Effector CD4-positive, alpha-beta T cell (primary cell): ENCODE measurements around the gene IL7R.
"Not testable (repeated sequence)": the region's sequence is repeated elsewhere in the genome, so short reads cannot be mapped to it uniquely, and the experiment has no call there.

Experiments
- DNase-seq: peaks from one replicate; pipeline ENCODE4 v3.0.0-alpha.2; 2020

IL7R gene

DNA sequence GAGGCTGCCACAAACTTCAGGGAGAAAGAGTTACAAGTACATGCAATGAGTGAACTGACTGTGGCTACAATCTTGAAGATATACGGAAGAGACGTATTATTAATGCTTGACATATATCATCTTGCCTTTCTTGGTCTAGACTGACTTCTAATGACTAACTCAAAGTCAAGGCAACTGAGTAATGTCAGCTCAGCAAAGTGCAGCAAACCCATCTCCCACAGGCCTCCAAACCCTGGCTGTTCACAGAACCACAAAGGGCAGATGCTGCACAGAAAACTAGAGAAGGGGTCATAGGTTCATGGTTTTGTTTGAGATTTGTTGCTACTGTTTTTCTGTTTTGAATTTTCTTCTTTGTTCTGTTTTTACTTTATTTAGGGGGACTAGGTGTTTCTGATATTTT lies 21.0 kb downstream of the IL7R start:
- DNase-seq = no peak

GRCh38 chr5:35878079-35878478 lies 21.4 kb downstream of the IL7R start:
- DNase-seq = no peak

DNA sequence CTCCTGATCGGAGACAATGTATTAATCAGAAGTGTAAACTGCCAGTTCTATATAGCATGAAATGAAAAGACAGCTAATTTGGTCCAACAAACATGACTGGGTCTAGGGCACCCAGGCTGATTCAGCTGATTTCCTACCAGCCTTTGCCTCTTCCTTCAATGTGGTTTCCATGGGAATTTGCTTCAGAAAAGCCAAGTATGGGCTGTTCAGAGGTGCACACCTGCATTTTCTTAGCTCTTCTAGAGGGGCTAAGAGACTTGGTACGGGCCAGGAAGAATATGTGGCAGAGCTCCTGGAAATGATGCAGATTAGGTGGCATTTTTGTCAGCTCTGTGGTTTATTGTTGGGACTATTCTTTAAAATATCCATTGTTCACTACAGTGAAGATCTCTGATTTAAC lies 22.4 kb downstream of the IL7R start:
- DNase-seq = no peak

GRCh38 chr5:35879649-35880048 lies 23.0 kb downstream of the IL7R start:
- no peak for DNase-seq

DNA sequence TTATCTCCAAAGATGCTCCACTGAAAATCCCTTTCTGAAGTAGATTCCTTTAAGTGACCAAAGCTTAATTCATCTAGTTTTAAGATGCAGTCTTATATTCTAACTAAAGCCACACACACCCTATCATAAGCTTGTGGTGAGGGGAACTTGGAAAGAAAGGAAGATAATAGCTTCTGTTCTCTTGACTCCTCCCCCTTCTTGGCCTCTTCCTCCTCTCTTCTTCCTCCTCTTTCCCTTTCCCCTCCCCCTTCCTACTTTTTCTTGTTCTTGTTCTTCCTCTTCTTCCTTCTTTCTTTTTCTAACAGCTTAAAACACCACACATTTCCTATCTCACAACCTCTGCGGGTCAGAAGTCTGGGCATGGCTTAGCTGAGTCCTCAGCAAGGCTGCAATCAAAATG lies 23.5 kb downstream of the IL7R start:
- no peak for DNase-seq

DNA sequence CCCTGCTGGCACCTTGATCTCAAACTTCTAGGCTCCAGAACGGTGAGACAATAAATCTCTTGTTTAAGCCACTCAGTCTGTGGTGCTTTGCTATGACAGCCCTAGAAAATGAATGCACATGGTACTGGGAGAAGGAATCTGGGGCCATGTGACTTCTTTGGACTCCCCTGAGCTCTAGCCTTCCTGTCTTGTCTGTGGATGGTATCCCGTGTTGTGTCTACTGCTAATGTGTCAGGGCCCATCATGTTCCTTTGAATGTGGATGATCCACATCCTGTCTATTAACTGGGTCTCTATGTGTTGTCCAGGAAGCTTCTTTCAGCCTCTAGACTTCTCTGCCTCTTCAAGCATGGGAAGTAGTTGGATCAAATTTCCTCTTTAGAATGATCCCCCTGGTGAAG lies 25.1 kb downstream of the IL7R start:
- no peak for DNase-seq

GRCh38 chr5:35884191-35884769 lies 27.6 kb downstream of the IL7R start:
- DNase-seq = no peak

- no peak for DNase-seq
These were observed 28.1 kb downstream of the IL7R start for GRCh38 chr5:35884773-35885172.

GRCh38 chr5:35886381-35886780 lies 29.7 kb downstream of the IL7R start:
- no peak for DNase-seq

- no peak for DNase-seq
These were observed 30.8 kb downstream of the IL7R start for GRCh38 chr5:35887321-35888100.

- no peak for DNase-seq
These were observed 33.6 kb downstream of the IL7R start for GRCh38 chr5:35890021-35891020.

GRCh38 chr5:35892799-35893198 lies 36.1 kb downstream of the IL7R start:
- DNase-seq = not testable (repeated sequence)

DNA sequence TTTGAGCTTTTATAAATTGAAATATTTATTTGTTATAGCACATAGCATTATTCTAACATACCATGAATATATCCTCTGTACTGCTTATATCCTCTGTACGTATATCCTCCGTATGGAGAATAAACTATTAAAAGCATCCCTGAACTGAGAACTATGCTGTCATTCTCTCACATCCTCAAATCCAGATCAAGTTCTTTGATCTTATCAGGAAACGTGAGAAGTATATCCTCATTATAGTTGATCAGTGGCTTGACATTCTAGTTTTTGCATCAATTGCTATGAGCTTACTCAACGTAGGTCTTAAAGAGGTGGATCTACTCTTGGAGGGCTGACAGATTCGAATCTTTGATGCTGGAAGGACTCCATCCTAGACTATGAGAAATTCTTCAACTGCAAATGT lies 37.4 kb downstream of the IL7R start:
- no peak for DNase-seq

GRCh38 chr5:35898952-35899660 lies 42.4 kb downstream of the IL7R start:
- no peak for DNase-seq

GRCh38 chr5:35899800-35900199 lies 43.1 kb downstream of the IL7R start:
- DNase-seq = no peak

DNA sequence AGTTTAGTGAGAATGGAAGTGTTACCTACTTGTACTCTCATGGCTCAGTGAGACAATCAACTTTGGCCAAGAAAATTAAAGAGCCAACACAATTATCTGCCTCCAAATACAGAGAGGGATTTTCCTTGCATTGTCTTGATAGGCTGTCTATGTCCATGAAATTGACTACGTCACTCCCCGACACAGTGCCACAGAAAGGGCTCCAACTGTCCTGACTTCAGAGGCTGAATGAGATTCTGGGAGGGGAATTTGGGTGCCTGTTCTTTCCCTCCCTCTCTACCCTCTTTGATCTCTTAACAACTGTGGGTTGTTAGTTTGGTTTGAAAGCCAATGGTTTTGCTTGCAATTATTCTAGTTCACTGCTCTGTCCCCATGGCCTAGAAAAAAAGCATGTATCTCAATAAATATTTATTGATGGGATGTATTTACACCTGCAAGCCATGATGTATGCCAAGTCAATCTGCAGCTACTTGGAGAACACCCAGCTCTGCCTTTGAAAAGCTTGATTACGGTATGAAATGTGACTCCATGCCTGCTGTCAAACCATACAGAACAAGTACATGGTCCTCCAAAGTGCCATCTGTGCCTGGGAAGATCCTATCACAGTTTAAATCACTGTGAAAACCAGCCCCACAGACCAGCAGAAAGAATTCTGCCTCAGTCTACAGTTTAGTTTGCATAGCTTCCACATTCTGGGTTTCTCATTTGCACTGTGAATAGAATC lies 44.4 kb downstream of the IL7R start:
- DNase-seq = no peak

- no peak for DNase-seq
These were observed 45.5 kb downstream of the IL7R start for GRCh38 chr5:35902046-35902672.

GRCh38 chr5:35903631-35904203 lies 47.0 kb downstream of the IL7R start:
- DNase-seq = no peak

DNA sequence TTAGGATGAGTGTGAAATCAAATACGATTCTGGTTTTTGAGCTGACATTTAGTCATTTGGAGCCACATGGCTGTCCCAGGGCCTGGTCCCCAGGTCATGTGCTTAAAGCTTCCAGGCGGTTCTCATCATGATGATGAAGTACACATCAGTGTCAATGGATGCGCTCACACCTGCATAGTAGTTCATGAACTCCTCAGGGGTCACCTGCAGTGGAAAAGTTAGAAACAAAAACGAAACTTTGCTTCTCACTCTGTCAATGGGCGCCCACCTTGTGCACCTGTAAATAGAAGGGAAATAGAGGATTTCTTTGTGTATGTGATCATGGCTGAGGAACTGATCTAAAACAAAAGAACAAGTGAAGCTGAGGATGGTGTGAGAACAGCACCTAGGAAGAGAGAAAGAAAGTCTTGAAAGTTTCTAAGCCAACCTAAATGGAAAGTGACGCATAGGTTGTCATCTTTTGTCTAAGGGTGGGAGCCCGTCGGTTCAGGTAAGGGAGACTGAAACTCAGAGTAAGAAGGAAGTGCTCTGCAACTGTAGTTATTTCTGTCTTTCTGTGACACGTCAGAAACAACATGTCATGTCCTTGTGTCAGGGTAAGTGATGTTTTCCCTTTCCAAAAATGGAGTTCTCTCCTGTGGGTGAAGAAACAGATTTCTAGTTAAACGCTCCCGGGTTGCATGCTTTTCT lies 47.9 kb downstream of the IL7R start:
- no peak for DNase-seq

- DNase-seq = no peak
These were observed 51.5 kb downstream of the IL7R start for GRCh38 chr5:35908228-35908627.

DNA sequence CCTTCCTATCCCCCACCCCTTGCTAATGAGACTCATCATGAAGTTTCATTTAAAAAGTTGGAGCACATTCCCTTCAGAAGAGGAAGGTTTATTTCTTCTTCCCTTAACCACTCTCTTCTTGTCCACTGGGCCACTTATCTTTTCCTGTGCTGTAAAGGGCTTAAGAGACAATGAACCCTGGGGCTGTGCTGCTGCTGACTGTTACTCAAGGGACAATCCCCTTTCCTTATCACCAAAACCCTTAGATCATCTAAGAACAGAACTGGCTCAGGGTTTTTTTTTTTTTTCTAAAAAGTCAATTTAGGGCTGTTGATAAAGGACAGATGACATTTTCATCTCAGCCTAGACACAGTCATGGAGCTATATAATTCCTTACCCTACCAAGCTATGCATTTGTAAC lies 52.1 kb downstream of the IL7R start:
- no peak for DNase-seq
